RKO (cell line): Measurements from ENCODE around the gene OR51B5.
"Not testable (repeated sequence)": the region's sequence is repeated elsewhere in the genome, so short reads cannot be mapped to it uniquely, and the experiment has no call there.

Experiments used
- DNase-seq: peaks from one replicate; pipeline ENCODE4 v3.0.0-alpha.2; 2016; ENCODE audit warnings: low spot score

OR51B5 gene

GRCh38 chr11:5335170-5335569 is 8.2 kb downstream of the OR51B5 start:
- DNase-seq = no peak

DNA sequence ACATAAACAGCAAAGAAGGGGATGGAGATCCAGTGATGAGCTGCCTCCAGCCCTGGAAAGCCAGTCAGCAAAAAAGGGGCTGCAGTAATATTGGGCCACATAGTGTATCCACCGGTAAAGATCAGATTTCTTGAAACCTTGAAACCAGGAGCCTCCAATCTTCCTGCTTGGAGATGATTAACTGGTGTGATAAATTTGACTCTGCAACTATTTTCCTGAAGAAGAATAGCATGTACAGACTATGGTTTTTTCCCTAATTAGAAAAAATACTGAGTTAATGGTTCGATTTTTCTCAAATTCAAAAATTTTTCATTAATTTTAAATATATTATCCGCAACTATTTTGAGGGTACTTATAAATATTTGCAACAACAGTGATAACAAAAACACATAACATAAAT is 19.1 kb downstream of the OR51B5 start, which contains the start of gene OR51B2:
TSS of gene OR51B2 (minus strand) at position 101 of the 400 bp plus-strand sequence. CDS start at position 101, 0 bp downstream.
- DNase-seq = no peak

DNA sequence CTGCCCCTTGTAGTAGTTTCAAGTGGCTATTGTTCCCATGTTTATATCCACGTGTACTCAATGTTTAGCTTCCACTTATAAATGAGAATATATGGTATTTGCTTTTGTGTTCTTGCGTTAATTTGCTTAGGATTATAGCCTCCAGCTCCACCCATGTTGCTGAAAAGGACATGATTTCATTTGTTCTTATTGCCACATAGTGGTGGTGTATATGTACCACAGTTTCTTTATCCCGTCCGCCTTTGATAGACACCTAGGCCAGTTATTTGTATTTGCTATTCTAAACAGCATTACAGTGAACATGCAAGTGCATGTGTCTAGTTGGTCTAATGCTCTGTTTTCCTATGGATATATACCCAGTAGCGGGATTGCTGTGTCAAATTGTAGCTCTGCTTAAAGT is 26.0 kb downstream of the OR51B5 start:
- DNase-seq = no peak

DNA sequence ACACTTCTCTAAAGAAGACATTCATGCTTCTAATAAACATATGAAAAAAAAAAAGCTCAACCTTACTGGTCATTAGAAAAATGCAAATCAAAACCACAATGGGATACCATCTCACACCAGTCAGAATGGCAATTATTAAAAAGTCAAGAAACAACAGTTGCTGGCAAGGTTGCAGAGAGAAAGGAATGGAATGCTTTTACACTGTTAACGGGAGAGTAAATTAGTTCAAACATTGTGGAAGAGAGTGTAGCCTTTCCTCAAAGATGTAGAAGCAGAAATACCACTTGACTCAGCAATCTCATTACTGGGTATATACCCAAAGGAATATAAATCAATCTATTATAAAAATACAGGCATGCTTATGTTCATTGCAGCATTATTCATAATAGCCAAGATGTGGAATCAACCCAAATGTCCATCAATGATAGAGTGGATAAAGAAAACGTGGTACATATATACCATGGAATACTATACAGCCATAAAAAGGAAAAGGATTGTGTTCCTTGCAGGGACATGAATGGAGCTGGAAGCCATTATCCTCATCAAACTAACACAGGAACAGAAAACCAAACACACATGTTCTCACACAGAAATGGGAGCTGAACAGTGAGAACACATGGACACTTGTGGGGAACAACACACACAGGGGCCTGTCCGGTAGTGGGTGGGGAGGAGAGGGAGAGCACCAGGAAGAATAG is 29.8 kb downstream of the OR51B5 start:
- not testable (repeated sequence) for DNase-seq

- no peak for DNase-seq
Observed at GRCh38 chr11:5310423-5310822, 32.9 kb downstream of the OR51B5 start.

DNA sequence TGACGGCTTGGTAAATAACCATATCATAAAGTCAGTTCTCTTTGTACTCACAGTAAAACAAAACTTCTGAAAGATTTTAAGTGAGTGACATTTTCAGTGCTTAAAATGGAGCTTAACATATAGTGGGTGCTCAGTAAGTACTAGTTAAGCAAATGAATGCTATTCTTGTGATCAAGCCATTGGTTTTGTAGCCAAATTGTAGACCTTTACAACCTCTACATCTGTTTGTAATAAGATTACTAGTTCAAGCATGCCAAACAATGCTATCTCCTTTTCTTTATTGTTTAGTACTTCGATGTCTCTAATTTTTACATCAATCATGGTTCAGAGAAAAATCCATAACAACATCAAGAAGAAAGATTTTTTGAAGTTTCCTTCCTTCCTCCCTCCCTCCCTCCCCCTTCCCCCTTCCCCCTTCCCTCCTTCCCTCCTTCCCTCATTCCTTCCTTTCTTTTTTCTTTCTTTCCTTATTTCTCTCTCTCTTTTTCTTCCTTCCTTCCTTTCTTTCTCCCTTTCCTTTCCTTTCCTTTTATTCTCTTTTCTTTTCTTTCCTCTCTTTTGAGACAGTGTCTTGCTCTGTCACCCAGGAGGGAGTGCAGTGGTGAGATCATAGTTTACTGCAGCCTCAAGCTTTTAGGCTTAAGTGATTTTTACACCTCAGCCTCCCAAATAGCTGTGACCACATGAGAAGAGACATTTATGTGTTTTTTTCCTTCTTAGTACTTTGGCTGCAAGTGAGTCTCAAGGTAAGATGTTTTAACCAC is 35.9 kb downstream of the OR51B5 start:
- no peak for DNase-seq

GRCh38 chr11:5304046-5304445 is 39.3 kb downstream of the OR51B5 start:
- no peak for DNase-seq

DNA sequence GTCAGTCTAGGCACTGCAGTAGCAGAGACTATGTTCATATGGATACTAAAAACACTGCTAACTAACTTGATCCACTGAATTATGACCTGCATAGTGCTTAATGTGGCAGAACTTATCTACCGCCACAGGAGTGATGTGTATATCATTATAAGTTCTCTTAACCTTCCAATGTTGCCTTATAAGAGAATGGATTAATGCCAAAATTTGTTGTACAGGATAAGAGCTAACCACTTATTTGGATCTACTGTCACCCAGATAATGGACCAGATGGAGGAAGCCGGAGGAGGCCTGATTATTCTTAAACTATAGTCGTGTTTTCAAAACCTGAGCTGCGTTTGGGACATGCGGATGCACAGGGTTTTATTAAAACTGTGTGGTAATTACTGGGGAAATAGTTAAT is 39.7 kb downstream of the OR51B5 start:
- DNase-seq = no peak

- no peak for DNase-seq
Observed at GRCh38 chr11:5301846-5302245, 41.5 kb downstream of the OR51B5 start, which contains the start of gene OR51B4. OR51B4 (minus strand) TSS chr11:5301946; CDS start chr11:5301946, 0 bp downstream.

DNA sequence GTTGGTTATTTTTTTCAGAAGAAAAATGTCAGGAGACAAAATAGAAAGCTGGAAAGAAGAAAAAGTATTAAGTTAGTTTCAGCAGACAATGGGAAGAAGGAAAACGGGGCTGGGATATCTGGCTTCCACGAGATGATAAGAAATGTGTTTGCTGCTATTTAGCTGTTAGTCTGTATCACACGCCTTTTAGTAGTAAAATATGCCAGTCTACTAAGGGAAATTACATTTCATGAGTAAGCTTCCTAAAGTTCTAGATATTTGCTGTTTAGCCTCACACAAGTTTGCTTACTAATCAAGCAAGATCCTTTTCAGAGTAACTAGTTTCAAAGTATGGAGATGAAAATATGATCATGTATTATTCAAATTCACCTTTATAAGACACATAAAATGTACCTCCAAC is 43.1 kb downstream of the OR51B5 start:
- no peak for DNase-seq

- DNase-seq = no peak
Observed at GRCh38 chr11:5298451-5298850, 44.9 kb downstream of the OR51B5 start.

DNA sequence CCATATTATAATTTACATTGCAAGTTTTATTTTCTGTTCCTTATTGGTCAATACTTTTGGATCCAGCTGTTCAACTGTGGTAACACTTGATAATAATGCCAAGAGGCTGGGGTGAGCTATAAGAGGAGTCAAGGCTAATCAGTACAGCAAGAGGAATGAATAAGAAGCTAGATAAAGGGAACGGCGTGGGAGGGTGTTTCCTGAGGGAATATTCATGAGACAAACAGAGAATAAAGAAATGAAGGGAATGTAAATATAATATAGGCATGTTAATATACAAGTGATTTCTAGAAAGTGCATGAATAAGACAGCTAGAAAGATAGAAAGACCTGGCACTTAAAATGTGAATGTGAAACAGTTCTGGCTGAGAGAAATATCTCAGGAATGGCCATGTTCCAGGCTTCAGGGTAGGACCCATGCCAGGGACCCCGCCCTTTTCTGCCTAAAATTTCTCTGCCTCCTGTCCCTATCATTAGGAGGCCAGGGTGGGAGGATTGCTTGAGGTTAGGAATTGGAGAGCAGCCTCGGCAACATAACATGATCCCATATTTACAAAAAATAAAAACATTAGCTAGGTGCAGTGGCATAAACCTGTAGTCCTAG is 45.5 kb downstream of the OR51B5 start:
- DNase-seq = no peak

DNA sequence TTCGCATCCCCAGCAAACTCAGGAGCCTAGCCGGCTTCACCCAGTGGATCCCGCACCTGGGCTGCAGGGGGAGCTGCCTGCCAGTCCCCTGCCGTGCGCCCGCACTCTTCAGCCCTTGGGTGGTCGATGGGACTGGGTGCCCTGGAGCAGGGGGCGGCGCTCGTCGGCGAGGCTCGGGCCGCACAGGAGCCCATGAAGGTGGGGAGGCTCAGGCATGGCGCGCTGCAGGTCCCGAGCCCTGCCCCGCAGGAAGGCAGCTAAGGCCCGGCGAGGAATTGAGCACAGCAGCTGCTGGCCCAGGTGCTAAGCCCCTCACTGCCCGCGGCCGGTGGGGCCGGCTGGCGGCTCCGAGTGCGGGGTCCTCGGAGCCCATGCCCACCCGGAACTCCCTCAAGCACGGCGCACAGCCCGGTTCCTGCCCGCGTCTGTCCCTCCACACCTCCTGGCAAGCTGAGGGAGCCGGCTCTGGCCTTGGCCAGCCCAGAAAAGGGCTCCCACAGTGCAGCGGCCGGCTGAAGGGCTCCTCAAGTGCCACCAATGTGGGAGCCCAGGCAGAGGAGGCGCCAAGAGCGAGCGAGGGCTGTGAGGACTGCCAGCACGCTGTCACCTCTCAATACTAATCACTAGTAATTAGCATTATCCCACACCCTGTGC is 48.9 kb downstream of the OR51B5 start:
- not testable (repeated sequence) for DNase-seq

GRCh38 chr11:5293028-5293427 is 50.3 kb downstream of the OR51B5 start:
- no peak for DNase-seq
